Measurements from ENCODE around the gene SPPL3.

DNA sequence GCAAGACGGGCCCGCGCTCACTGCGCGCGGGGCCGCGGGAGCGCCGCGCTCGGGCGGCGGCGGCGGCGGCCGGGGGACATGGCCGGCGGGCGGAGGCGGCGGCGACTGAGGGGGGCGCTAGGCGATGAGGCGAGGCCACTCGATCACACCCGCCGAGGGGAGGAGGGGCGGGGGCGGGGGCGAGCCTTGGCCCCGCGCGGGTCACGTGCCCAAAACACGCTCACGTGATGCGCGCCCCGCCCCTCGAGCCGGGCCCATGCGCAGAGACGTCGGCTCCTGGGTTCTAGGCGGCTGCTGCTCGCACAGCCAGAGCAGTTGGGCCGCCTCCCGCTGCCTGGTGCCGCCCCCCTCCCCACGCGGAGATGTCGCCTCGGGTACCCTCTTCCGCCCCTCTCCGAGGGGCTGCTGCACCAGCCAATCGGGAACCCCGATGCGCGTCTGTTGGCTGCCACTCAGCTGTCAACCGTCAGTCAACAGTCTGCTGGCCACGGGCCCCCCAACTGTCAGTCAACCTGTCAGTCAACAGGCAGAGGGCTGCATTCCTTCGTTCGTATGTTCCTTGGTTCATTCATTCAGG lies at the start of gene SPPL3:
- TF ChIP-seq, protein P1, sequence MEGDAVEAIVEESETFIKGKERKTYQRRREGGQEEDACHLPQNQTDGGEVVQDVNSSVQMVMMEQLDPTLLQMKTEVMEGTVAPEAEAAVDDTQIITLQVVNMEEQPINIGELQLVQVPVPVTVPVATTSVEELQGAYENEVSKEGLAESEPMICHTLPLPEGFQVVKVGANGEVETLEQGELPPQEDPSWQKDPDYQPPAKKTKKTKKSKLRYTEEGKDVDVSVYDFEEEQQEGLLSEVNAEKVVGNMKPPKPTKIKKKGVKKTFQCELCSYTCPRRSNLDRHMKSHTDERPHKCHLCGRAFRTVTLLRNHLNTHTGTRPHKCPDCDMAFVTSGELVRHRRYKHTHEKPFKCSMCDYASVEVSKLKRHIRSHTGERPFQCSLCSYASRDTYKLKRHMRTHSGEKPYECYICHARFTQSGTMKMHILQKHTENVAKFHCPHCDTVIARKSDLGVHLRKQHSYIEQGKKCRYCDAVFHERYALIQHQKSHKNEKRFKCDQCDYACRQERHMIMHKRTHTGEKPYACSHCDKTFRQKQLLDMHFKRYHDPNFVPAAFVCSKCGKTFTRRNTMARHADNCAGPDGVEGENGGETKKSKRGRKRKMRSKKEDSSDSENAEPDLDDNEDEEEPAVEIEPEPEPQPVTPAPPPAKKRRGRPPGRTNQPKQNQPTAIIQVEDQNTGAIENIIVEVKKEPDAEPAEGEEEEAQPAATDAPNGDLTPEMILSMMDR (IDR thresholded peaks at IDR 0.05), result peak in 2 of 6 experiments; percentile 9 to 25
- TF ChIP-seq POLR2A (IDR thresholded peaks at IDR 0.05), result peak in 1 of 2 donors; percentile 82
